Osteoblast (primary cell): ENCODE data around the gene DNMT3A. TPM values are rescaled to one million over a fixed set of nuclear protein-coding genes. Genes with fewer than 3 reads are reported as not detected.

Experiments
- DNase-seq: peaks from one replicate; pipeline ENCODE4 v3.0.0; 2011; ENCODE audit warnings: low spot score, mixed read lengths; ENCODE audit not compliant: insufficient read length; ENCODE audit errors: missing footprints
- H2AFZ ChIP-seq: 2 replicates; pipeline ENCODE4 v1.6.0; 2011; ENCODE audit warnings: mild to moderate bottlenecking, low read length
- H3K27ac ChIP-seq: 2 replicates; pipeline ENCODE4 v1.5.1; 2011; ENCODE audit warnings: mild to moderate bottlenecking, low read depth, low read length, moderate library complexity
- H3K27me3 ChIP-seq: 2 replicates; pipeline ENCODE4 v1.6.0; 2012; ENCODE audit warnings: mild to moderate bottlenecking, control low read depth, inconsistent platforms, low read length, moderate library complexity; ENCODE audit not compliant: insufficient read depth
- H3K36me3 ChIP-seq: 2 replicates; pipeline ENCODE4 v1.5.1; 2011; ENCODE audit warnings: mild to moderate bottlenecking, low read length, control low read depth, moderate library complexity; ENCODE audit not compliant: insufficient read depth
- H3K4me1 ChIP-seq: 2 replicates; pipeline ENCODE4 v1.5.1; 2011; ENCODE audit warnings: mild to moderate bottlenecking, low read length, control low read depth, moderate library complexity; ENCODE audit not compliant: insufficient read depth
- H3K4me2 ChIP-seq: 2 replicates; pipeline ENCODE4 v1.6.0; 2011; ENCODE audit warnings: mild to moderate bottlenecking, low read length; ENCODE audit not compliant: insufficient read depth
- H3K4me3 ChIP-seq: fragments of 200-600 bp; sonication (generic); 3 replicates; pipeline ENCODE4 v1.5.1; 2012; ENCODE audit warnings: mild to moderate bottlenecking, low read length, inconsistent platforms; ENCODE audit not compliant: insufficient read depth
- H3K79me2 ChIP-seq: 2 replicates; pipeline ENCODE4 v1.6.0; 2012; ENCODE audit warnings: mild to moderate bottlenecking, low read length, control low read depth, inconsistent platforms; ENCODE audit not compliant: insufficient read depth
- H3K9me3 ChIP-seq: 2 replicates; pipeline ENCODE4 v1.5.1; 2011; ENCODE audit warnings: low read depth, low read length, control low read depth
- H4K20me1 ChIP-seq: 2 replicates; pipeline ENCODE4 v1.6.0; 2012; ENCODE audit warnings: mild to moderate bottlenecking, low read length, control low read depth; ENCODE audit not compliant: insufficient read depth
- total RNA-seq: library from RNA; depleted of rRNA; stranded (reverse); fragments of >200 nt; gene quantifications from 2 replicates; pipeline ENCODE4 v1.2.3, GENCODE V29; 2012
- TF ChIP-seq, protein P1 (sequence below): IDR thresholded peaks from 2 replicates; pipeline ENCODE4 v1.5.1; 2011; ENCODE audit warnings: mild to moderate bottlenecking, low read depth, low read length, moderate library complexity; ENCODE audit errors: extremely low read depth

Gene DNMT3A
- total RNA-seq, 1 donor = 18.5 TPM

DNA sequence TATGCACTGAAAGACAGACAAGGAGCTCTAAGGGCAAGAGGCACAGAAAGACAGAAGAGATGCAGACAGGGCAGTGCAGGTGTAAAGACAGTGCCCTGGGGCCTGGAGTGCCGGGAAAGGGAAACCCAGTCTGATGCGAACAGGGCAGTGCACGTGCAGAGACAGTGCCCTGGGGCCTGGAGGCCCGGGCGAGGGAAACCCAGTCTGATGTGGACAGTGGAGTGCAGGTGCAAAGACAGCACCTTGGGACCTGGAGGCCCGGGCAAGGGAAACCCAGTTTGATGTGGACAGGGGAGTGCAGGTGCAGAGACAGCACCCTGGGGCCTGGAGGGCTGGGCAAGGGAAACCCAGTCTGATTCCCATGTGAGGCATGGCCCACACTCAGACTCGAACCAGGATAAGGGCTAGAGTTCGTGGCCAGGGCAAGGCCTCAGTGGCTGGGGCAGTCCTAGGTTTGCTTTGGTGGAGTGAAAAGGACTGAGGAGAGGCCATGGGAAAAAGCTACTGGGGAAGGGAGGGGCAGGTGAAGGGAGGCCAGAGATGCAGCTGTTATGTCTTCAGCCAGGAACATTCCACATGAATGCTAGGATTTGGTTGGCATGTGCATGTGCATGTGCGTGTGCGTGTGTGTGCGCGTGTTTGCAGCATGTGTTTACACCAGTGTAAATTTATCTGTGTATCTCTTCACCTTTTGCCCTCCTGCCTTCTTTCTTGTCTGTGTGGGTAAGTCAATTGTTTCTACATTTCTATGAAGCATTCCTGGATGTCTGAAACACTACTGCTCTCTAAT, 39.1 kb upstream of the DNMT3A start:
- H3K4me2 ChIP-seq = no peak overlapping the region
- peaks cover 12% of the 10 kb centered on the region for H3K4me1 ChIP-seq
- no peaks in the 10 kb centered on the region for H3K9me3 ChIP-seq
- DNase-seq = no peak
- H3K79me2 ChIP-seq = no peaks in the 10 kb centered on the region
- no peak overlapping the region for H3K27ac ChIP-seq
- no peak overlapping the region for H3K4me3 ChIP-seq
- H4K20me1 ChIP-seq = no peaks in the 10 kb centered on the region
- no peaks in the 10 kb centered on the region for H3K27me3 ChIP-seq
- TF ChIP-seq, protein P1, sequence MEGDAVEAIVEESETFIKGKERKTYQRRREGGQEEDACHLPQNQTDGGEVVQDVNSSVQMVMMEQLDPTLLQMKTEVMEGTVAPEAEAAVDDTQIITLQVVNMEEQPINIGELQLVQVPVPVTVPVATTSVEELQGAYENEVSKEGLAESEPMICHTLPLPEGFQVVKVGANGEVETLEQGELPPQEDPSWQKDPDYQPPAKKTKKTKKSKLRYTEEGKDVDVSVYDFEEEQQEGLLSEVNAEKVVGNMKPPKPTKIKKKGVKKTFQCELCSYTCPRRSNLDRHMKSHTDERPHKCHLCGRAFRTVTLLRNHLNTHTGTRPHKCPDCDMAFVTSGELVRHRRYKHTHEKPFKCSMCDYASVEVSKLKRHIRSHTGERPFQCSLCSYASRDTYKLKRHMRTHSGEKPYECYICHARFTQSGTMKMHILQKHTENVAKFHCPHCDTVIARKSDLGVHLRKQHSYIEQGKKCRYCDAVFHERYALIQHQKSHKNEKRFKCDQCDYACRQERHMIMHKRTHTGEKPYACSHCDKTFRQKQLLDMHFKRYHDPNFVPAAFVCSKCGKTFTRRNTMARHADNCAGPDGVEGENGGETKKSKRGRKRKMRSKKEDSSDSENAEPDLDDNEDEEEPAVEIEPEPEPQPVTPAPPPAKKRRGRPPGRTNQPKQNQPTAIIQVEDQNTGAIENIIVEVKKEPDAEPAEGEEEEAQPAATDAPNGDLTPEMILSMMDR = no peak
- no peak overlapping the region for H2AFZ ChIP-seq
- no peaks in the 10 kb centered on the region for H3K36me3 ChIP-seq

DNA sequence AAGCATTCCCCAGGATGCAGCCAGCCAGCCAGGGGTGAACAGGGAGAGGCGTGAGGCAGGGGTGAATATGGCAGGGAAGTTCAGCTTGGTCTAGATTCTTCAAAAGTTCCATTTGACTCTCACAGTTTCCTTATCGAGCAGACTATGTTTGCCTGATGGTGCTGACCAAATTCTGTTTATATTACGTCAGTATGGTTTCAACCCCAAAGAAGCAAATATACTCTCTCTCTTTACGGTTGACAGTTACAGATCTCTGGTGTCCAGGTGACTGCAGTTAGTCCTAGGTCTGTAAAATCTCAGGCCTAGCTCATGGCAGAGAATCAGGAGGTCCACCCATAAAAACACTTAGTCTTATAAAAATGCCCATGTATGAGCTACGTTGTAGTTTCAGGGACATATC, 38.3 kb upstream of the DNMT3A start:
- H3K27me3 ChIP-seq = no peaks in the 10 kb centered on the region
- no peaks in the 10 kb centered on the region for H3K9me3 ChIP-seq
- no peaks in the 10 kb centered on the region for H3K79me2 ChIP-seq
- H3K4me2 ChIP-seq = no peak overlapping the region
- H3K4me3 ChIP-seq = no peak overlapping the region
- no peak overlapping the region for H2AFZ ChIP-seq
- H4K20me1 ChIP-seq = no peaks in the 10 kb centered on the region
- no peak overlapping the region for H3K27ac ChIP-seq
- TF ChIP-seq, protein P1 = no peak
- H3K4me1 ChIP-seq = peaks cover 12% of the 10 kb centered on the region
- no peak for DNase-seq
- no peaks in the 10 kb centered on the region for H3K36me3 ChIP-seq

GRCh38 chr2:25379535-25379934, 37.8 kb upstream of the DNMT3A start:
- no peak for DNase-seq
- no peak overlapping the region for H3K4me2 ChIP-seq
- no peaks in the 10 kb centered on the region for H4K20me1 ChIP-seq
- TF ChIP-seq, protein P1 = no peak
- no peaks in the 10 kb centered on the region for H3K27me3 ChIP-seq
- no peaks in the 10 kb centered on the region for H3K36me3 ChIP-seq
- H3K4me1 ChIP-seq = peaks cover 12% of the 10 kb centered on the region
- H3K79me2 ChIP-seq = no peaks in the 10 kb centered on the region
- H3K9me3 ChIP-seq = no peaks in the 10 kb centered on the region
- H3K27ac ChIP-seq = no peak overlapping the region
- H2AFZ ChIP-seq = no peak overlapping the region
- H3K4me3 ChIP-seq = no peak overlapping the region

DNA sequence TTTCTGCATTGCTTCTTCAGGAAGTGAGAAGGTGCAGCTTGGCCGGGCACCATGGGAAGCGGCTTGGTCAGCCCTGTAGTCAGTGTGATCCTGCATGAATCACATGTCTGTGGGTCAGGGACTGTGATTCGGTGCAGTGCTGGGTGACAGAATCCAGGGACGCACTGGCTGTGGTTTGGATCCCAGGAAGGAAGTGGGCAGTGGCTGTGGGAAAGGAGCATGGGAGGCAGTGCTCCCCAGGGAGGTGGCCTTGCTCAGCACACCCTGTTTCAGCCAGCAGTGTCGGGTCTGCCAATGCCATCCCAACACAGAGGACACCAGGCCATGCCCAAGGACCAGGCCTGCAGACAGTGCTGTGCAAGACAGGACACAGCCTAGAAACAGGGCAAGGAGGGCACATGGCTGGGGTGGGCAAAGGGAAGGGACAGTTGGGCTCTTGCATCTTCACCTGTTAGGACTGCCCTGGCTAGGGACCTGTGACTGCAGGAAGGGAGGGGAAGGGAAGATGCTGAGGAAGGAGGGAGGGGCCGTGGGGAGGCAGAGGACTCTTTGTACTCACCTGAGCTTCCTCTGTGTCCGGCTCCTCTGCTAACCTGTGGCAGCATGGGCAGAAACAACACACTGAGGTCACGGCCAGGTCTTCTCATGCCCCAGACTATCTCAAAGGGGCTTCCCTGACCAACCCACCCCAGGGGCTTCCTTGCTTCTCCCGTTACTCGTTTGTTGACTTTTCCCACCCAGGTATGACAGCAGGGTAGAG, 37.2 kb upstream of the DNMT3A start:
- no peaks in the 10 kb centered on the region for H3K9me3 ChIP-seq
- H3K79me2 ChIP-seq = no peaks in the 10 kb centered on the region
- no peaks in the 10 kb centered on the region for H4K20me1 ChIP-seq
- H3K27ac ChIP-seq = no peak overlapping the region
- no peak overlapping the region for H3K4me3 ChIP-seq
- no peak overlapping the region for H3K4me2 ChIP-seq
- no peak for DNase-seq
- H2AFZ ChIP-seq = no peak overlapping the region
- H3K27me3 ChIP-seq = no peaks in the 10 kb centered on the region
- H3K4me1 ChIP-seq = peaks cover 12% of the 10 kb centered on the region
- TF ChIP-seq, protein P1 = no peak
- no peaks in the 10 kb centered on the region for H3K36me3 ChIP-seq
